AML-193 (cell line): ENCODE measurements around the gene ZNF497.

Source experiments
- DNase-seq, 2 experiments: peaks; one replicate each; lab custom pipeline; 2025; lab: John Stamatoyannopoulos, UW

Gene ZNF497

GRCh38 chr19:58307736-58308135 is 54.8 kb downstream of the ZNF497 start:
- DNase-seq: no peak

GRCh38 chr19:58305932-58306323 is 56.6 kb downstream of the ZNF497 start:
- DNase-seq: no peak

- peak; percentile 91 to 96 for DNase-seq
These were observed 57.3 kb downstream of the ZNF497 start, which contains the start of gene ERVK3-1 for GRCh38 chr19:58305065-58305931. Gene ERVK3-1, plus strand, starts transcription at chr19:58305377. Its CDS starts 6,792 bp downstream, at chr19:58312169.

- no peak for DNase-seq
These were observed 57.8 kb downstream of the ZNF497 start for GRCh38 chr19:58304748-58305064.
